Liver (tissue), 3 donors: Measurements from ENCODE around the gene POMT1.

Source experiments
- ATF3 ChIP-seq: IDR thresholded peaks from 2 replicates; pipeline ENCODE4 v1.6.1; 2016; ENCODE audit warnings: antibody characterized with exemption
- CTCF ChIP-seq: fragments of 150-350 bp; IDR thresholded peaks from 2 replicates; pipeline ENCODE4 v1.5.1; 2017; ENCODE audit warnings: improper control_type of control experiment, low read depth, low read length; ENCODE audit not compliant: missing input control
- EGR1 ChIP-seq, 2 donors: IDR thresholded peaks; 2 replicates each; pipeline ENCODE4 v1.6.1; 2016 to 2018; ENCODE audit warnings: antibody characterized with exemption in 2 of 2, low read depth in 2 of 2
- GABPA ChIP-seq, 2 donors: IDR thresholded peaks in 1 of 2; conservative IDR thresholded peaks in 1 of 2; 2 replicates each; pipeline ENCODE4 v1.6.1; 2016; ENCODE audit warnings: antibody characterized with exemption in 2 of 2, mild to moderate bottlenecking in 1 of 2, moderate library complexity in 1 of 2
- JUND ChIP-seq, 2 donors: IDR thresholded peaks; 2 replicates each; pipeline ENCODE4 v1.6.1; 2016; ENCODE audit warnings: antibody characterized with exemption in 2 of 2
- MAX ChIP-seq: IDR thresholded peaks from 2 replicates; pipeline ENCODE4 v1.6.1; 2016; ENCODE audit warnings: antibody characterized with exemption
- NR2F2 ChIP-seq: IDR thresholded peaks from 2 replicates; pipeline ENCODE4 v1.6.1; 2016; ENCODE audit warnings: antibody characterized with exemption
- RAD21 ChIP-seq, 2 donors: IDR thresholded peaks; 2 replicates each; pipeline ENCODE4 v1.6.1; 2016; ENCODE audit warnings: antibody characterized with exemption in 2 of 2, mild to moderate bottlenecking in 2 of 2
- REST ChIP-seq: IDR thresholded peaks from 2 replicates; pipeline ENCODE4 v1.6.1; 2016; ENCODE audit warnings: antibody characterized with exemption, mild to moderate bottlenecking
- TAF1 ChIP-seq: conservative IDR thresholded peaks from 2 replicates; pipeline ENCODE4 v1.6.1; 2016; ENCODE audit warnings: antibody characterized with exemption, mild to moderate bottlenecking
- YY1 ChIP-seq: IDR thresholded peaks from 2 replicates; pipeline ENCODE4 v1.6.1; 2016; ENCODE audit warnings: antibody characterized with exemption, mild to moderate bottlenecking
- ZBTB33 ChIP-seq: IDR thresholded peaks from 2 replicates; pipeline ENCODE4 v1.6.1; 2016; ENCODE audit warnings: antibody characterized with exemption
- donor health status: healthy.
- donor health status: healthy.

GRCh38 chr9:131503626-131504465 is 1.1 kb downstream of the POMT1 start:
- TF ChIP-seq CTCF (no peak), JUND (IDR thresholded peaks at IDR 0.05) (no peak), TAF1 (no peak), ZBTB33 (no peak), YY1 (no peak), MAX (no peak), RAD21 (IDR thresholded peaks at IDR 0.05) (no peak), REST (no peak), GABPA (IDR thresholded peaks at IDR 0.05 in 1 of 2, conservative IDR thresholded peaks at IDR 0.05 in 1 of 2) (no peak), NR2F2 (no peak), EGR1 (IDR thresholded peaks at IDR 0.05; ENCODE audit: low read depth in 2 of 2) (no peak), ATF3 (no peak)
